Rectal smooth muscle tissue (tissue), 1 donor: ENCODE results near the gene LRRC8A.
A peak's percentile ranks its signal among the peaks of the same experiment; 100 is the strongest.

ENCODE experiments used
- H3K27ac ChIP-seq: one replicate; pipeline ENCODE4 v1.7.0; 2013; ENCODE audit warnings: low read depth, low read length, inconsistent platforms
- H3K27me3 ChIP-seq: one replicate; pipeline ENCODE4 v1.7.0; 2013; ENCODE audit warnings: low read length; ENCODE audit not compliant: control insufficient read depth, insufficient read depth
- H3K36me3 ChIP-seq: one replicate; pipeline ENCODE4 v1.7.0; 2013; ENCODE audit warnings: low read length; ENCODE audit not compliant: control insufficient read depth, insufficient read depth
- H3K4me1 ChIP-seq: one replicate; pipeline ENCODE4 v1.7.0; 2013; ENCODE audit warnings: low read length; ENCODE audit not compliant: control insufficient read depth, insufficient read depth
- H3K4me3 ChIP-seq: one replicate; pipeline ENCODE4 v1.7.0; 2013; ENCODE audit warnings: low read length
- H3K9ac ChIP-seq: one replicate; pipeline ENCODE4 v1.7.0; 2013; ENCODE audit warnings: low read length

Gene LRRC8A

DNA sequence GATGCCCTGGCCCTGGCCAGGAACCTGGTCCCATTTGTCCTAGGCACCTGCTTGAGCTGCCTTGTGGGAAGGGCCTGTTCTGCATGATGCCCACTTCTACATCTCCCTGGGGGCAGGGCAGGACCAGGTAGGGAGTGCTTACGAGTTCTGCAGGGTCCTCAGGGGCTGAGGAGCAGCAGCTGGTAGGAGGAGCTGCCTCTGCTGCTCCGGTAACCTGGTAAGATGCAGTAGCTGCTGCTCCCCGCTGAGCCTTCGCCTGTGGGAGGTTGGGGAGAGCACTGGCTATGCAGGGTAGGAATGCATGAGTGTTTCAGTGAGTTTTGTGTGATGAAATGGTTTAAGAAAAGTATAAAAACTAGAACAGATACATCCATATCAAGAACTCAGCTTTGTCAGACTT is 13.6 kb downstream of the LRRC8A start:
- Histone ChIP-seq H3K27ac (no peak overlapping the region), H3K4me3 (no peak overlapping the region), H3K27me3 (no peaks in the 10 kb centered on the region), H3K9ac (no peak overlapping the region), H3K36me3 (peaks cover under 1% of the 10 kb centered on the region), H3K4me1 (peaks cover 18% of the 10 kb centered on the region)

DNA sequence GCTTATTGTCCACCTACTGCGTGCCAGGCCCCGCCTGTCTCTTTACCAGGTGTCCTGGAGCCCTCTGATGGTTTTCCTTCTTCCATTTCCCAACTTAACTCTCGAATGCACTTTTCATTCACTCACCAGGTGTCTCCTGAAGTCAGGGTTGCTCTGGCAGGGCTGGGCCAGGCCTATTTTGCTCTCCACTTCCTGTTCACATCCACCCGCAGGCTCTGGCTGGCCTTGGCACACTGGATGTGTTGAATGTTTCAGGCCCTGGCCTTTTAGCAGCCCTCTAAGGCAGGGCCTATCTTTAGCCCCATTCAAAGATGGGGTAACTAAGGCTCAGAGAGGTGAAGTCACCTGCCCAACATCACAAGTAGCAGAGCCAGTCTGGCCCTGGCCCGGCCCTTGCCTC is 16.4 kb downstream of the LRRC8A start:
- no peak overlapping the region for H3K9ac ChIP-seq
- no peaks in the 10 kb centered on the region for H3K36me3 ChIP-seq
- peaks cover 4% of the 10 kb centered on the region for H3K4me1 ChIP-seq
- no peaks in the 10 kb centered on the region for H3K27me3 ChIP-seq
- peak overlapping the region; percentile 1 for H3K27ac ChIP-seq
- H3K4me3 ChIP-seq, result no peak overlapping the region

DNA sequence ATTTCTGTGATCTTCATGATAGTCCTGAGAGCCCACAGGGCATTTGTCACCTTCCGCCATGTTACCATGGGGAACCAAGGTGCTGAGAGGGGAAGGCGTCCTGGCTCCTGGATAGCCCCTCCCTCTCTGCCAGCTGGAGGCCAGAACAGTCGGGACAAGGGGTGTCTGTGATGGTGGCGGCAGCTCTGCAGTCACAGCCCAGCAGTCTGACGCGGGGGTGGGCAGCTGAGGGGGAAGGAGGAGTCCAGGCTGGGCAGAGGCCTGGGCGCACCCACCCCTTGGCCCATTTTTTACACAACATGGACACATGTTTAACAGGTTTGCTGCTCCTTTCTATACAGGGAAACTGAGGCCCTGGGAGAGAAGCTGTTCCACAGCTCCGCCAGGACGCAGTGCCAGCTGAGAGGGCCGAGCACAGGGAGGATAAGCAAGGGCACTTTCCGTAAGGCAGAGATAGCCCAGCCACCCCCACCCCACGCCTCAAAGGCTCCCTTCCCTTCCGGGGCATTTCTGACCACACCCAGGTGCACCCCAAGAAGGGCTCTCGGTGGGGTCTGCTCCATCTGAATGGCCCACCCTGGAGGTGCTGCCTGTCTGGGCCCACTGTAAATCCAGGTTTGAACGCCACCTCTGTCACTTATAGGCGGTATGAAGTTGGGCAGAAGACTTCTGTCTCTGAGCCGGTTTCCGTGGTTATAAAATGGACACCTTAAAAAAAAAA is 17.1 kb downstream of the LRRC8A start:
- peak overlapping the region; percentile 1 for H3K27ac ChIP-seq
- H3K36me3 ChIP-seq, result no peaks in the 10 kb centered on the region
- H3K4me1 ChIP-seq, result peaks cover 3% of the 10 kb centered on the region
- no peak overlapping the region for H3K4me3 ChIP-seq
- H3K27me3 ChIP-seq, result no peaks in the 10 kb centered on the region
- H3K9ac ChIP-seq, result peak overlapping the region; percentile 13

DNA sequence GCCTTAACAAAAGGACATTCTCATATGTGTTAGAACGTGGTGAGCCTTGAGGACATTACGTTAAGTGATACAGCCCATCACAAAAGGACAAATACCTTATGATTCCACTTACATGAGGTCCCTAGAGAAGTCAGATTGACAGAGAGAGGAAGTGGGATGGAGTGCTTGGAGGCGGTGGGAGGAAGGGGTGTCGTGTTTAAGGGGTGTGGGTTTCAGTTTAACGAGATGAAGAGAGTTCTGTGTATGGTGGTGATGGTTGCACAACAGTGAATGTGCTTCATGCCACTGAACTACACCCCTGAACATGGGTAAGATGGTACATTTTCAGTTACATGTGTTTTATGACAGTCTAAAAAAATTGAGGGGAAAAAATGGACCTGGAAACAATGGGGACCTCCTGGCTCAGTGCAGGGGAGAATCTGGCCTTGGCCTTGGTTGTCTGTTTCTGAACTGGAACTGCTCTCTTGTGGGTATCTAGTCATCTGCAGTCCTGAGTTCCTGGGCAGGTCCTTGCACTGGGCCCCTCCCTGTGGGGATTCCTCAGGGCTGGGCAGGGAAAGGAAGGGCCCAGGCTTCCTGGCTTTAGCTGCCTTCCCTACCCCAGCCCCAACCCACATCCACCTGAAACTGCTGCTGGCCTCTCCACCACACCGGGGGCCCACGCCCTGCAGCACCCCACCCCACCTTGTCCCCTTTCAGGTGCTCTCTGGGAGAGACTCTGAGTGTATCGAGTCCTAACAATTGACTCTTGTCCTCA is 17.8 kb downstream of the LRRC8A start:
- Histone ChIP-seq H3K9ac (no peak overlapping the region), H3K27ac (no peak overlapping the region), H3K4me3 (no peak overlapping the region), H3K27me3 (no peaks in the 10 kb centered on the region), H3K4me1 (peaks cover 3% of the 10 kb centered on the region), H3K36me3 (no peaks in the 10 kb centered on the region)

DNA sequence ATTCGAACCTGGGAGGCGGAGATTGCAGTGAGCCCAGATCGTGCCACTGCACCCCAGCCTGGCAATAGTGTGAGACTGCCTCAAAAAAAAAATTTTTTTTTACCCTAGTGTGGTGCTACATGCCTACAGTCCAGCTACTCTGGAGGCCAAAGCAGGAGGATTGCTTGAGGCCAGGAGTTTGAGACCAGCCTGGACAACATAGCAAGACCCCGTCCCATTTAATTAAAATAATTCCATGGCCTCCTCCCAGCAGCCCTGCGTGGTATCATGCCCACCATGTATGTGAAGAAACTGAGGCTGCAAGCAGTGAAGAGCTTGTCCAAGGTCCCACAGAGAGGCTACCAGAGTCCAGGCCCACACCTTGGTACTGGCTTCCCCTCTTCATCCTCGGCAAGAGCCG is 19.4 kb downstream of the LRRC8A start:
- H3K4me1 ChIP-seq, result peaks cover 3% of the 10 kb centered on the region
- no peak overlapping the region for H3K4me3 ChIP-seq
- H3K9ac ChIP-seq, result no peak overlapping the region
- H3K36me3 ChIP-seq, result no peaks in the 10 kb centered on the region
- no peaks in the 10 kb centered on the region for H3K27me3 ChIP-seq
- H3K27ac ChIP-seq, result no peak overlapping the region

DNA sequence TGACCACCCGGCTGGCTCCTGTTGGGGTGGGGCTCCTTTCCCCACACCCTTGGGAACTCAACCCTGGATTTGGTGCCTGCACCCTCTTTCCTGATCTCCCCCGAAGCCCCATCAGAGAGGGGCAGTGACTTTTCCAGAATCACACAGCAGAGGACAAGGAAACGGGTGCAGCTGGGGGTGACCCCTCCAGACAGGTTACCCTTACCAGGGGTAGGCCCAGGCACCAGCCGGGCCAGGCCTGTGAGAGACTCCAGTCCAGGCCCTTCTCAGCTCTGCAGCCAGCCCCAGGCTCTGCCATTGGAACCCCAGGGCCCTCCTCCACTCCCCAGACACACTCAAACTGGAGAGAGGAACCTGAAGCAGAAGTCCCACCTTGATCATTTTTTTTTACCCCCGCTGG is 19.9 kb downstream of the LRRC8A start:
- Histone ChIP-seq H3K4me1 (peaks cover 3% of the 10 kb centered on the region), H3K36me3 (no peaks in the 10 kb centered on the region), H3K4me3 (no peak overlapping the region), H3K27ac (no peak overlapping the region), H3K9ac (no peak overlapping the region), H3K27me3 (no peaks in the 10 kb centered on the region)

DNA sequence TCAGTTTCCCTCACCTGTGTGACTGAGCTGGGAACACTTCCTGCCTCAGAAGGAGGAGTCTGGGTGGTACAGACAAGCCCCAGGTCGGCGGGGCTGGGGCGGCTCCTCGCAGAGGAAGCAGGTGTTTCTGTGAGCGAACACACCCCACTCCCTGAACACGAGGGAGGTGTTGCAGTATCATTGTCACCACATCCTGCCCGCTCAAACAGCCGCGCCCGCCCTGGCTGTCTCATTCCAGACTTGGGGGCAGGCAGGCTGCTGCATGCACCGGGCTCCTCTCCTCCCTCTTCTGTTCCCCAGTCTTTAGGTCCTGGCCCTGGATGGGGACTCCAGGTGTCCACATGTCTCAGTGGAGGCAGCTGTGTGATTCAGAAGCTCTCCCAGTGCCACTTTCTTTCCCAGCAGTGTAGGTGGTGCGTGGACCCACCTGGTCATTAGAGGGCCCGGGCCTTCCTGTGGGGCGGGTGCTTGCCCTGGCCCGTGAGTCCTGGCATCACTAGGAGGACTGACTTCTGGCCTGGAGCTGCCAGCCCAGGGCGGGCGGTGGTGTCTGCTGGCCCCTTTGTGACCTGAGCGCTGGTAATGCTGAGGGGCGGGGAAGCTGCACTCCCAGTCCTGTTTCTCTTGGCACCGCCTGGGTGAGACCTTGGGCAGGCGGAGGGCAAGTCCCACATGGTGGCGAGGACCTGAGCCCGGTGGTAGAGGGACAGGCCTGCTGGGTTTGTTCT is 20.6 kb downstream of the LRRC8A start:
- H3K9ac ChIP-seq, result no peak overlapping the region
- H3K4me1 ChIP-seq, result peaks cover 3% of the 10 kb centered on the region
- H3K27ac ChIP-seq, result no peak overlapping the region
- H3K4me3 ChIP-seq, result no peak overlapping the region
- H3K27me3 ChIP-seq, result no peaks in the 10 kb centered on the region
- H3K36me3 ChIP-seq, result peaks cover 3% of the 10 kb centered on the region

DNA sequence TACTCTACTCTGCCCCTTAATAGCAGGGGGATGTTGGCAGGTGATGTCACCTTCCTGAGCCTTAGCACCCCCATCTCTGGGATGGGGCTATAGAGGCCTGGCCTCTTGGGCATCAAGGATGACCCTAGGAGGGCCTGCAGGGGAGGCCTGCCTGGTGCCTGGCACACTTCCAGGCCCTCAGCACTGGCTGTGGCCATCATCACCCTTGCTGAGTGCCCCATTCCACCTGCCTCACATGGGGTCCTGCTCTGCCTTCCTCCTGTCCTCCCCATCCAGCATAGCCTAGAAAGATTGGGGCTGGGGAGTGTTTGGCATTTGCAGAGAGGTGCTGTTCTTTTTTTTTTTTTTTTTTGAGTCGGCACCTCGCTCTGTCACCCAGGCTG is 21.1 kb downstream of the LRRC8A start:
- Histone ChIP-seq H3K4me1 (peaks cover 3% of the 10 kb centered on the region), H3K9ac (no peak overlapping the region), H3K4me3 (no peak overlapping the region), H3K36me3 (peaks cover 8% of the 10 kb centered on the region), H3K27ac (no peak overlapping the region), H3K27me3 (no peaks in the 10 kb centered on the region)

DNA sequence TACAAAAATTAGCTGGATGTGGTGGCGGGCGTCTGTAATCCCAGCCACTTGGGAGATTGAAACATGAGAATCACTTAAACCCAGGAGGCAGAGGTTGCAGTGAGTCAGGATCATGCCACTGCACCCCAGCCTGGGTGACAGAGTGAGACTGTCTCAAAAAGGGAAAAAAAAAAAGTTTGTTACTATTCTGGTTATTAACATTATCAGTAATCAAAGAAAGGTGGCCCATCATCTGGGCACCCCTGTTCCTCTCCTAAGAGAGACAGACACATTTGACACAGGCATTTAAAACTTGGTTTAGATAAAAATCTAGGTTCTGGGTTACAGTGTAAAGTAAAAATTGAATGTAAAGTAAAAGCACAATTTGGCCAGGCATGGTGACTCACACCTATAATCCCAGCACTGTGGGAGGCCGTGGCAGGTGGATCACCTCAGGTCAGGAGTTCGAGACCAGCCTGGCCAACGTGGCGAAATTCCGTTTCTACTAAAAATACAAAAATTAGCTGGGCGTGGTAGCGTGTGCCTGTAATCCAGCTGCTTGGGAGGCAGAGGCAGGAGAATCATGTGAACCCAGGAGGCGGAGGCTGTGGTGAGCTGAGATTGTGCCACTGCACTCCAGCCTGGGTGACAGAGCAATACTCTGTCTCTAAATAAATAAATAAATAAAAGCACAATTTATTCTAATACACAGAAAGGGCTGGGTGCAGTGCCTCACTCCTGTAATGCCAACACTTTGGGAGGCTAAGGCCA is 22.1 kb downstream of the LRRC8A start:
- Histone ChIP-seq H3K4me1 (peaks cover 2% of the 10 kb centered on the region), H3K27me3 (no peaks in the 10 kb centered on the region), H3K36me3 (peaks cover 18% of the 10 kb centered on the region), H3K4me3 (no peak overlapping the region), H3K27ac (no peak overlapping the region), H3K9ac (no peak overlapping the region)

DNA sequence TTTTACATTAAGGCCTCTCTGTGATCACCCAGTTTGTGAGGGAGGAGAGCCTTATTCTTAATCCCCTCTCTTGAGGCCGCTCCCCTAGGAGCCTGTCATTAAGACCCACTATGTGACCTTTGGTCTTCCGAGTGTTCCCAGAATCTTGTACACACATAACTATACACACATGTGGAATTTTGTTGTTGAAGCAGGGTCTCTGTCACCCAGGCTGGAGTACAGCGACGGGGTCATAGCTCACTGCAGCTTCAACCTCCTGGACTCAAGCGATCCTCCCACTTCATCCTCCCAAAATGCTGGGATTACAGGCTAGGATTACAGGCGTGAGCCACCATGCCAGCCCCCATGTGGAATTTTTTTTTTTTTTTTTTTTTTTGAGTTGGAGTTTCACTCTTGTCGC is 24.0 kb downstream of the LRRC8A start:
- H3K4me3 ChIP-seq, result no peak overlapping the region
- H3K4me1 ChIP-seq, result peaks cover 4% of the 10 kb centered on the region
- H3K27ac ChIP-seq, result no peak overlapping the region
- peaks cover 20% of the 10 kb centered on the region for H3K36me3 ChIP-seq
- H3K9ac ChIP-seq, result no peak overlapping the region
- no peaks in the 10 kb centered on the region for H3K27me3 ChIP-seq

DNA sequence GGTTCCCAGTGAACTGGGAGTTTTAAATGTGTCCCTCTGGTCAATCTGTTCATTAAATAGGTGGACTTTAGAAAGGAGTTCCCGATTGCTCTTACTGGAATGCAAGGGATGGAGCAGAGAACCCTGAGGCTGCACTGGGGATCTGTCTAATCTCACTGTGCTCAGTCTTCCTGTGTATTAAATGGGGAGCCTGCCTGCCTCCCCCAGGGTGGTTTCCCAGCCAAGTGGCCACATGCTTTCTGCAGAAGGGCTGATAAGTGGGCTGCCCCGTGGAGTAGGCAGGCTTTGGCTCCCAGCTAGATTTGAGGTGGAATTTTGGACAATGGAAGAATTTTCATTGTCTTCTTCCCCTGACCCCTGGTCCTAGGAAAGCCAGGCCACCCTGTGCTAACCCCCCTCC is 24.8 kb downstream of the LRRC8A start:
- Histone ChIP-seq H3K9ac (no peak overlapping the region), H3K36me3 (peaks cover 20% of the 10 kb centered on the region), H3K4me3 (no peak overlapping the region), H3K4me1 (peaks cover 11% of the 10 kb centered on the region), H3K27me3 (no peaks in the 10 kb centered on the region), H3K27ac (no peak overlapping the region)

DNA sequence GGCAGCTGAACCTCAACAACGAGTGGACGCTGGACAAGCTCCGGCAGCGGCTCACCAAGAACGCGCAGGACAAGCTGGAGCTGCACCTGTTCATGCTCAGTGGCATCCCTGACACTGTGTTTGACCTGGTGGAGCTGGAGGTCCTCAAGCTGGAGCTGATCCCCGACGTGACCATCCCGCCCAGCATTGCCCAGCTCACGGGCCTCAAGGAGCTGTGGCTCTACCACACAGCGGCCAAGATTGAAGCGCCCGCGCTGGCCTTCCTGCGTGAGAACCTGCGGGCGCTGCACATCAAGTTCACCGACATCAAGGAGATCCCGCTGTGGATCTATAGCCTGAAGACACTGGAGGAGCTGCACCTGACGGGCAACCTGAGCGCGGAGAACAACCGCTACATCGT is 26.4 kb downstream of the LRRC8A start:
- peaks cover 20% of the 10 kb centered on the region for H3K36me3 ChIP-seq
- H3K4me3 ChIP-seq, result no peak overlapping the region
- peaks cover 25% of the 10 kb centered on the region for H3K4me1 ChIP-seq
- no peak overlapping the region for H3K9ac ChIP-seq
- no peaks in the 10 kb centered on the region for H3K27me3 ChIP-seq
- no peak overlapping the region for H3K27ac ChIP-seq
